GM19395 (cell line): ENCODE data around the gene UQCRHL.
"Not testable (repeated sequence)": the region's sequence is repeated elsewhere in the genome, so short reads cannot be mapped to it uniquely, and the experiment has no call there.

ENCODE experiments used
- ATAC-seq: cut with Tn5 transposase; IDR thresholded peaks from one replicate; pipeline ENCODE4 v1.9.1; 2021; ENCODE audit warnings: mild to moderate bottlenecking, moderate library complexity; ENCODE audit not compliant: unreplicated experiment

Gene UQCRHL

GRCh38 chr1:15807549-15807948 lies at the start of gene UQCRHL:
UQCRHL (minus strand) TSS chr1:15807649; CDS start chr1:15807649, 0 bp downstream.
- not testable (repeated sequence) for ATAC-seq

GRCh38 chr1:15856888-15857287 lies 49.4 kb upstream of the UQCRHL start:
- no peak for ATAC-seq

- ATAC-seq: no peak
Observed at GRCh38 chr1:15852828-15853302, 45.4 kb upstream of the UQCRHL start.

GRCh38 chr1:15852036-15852827 lies 44.8 kb upstream of the UQCRHL start:
- no peak for ATAC-seq

- ATAC-seq: no peak
Observed at GRCh38 chr1:15851210-15852035, 44.0 kb upstream of the UQCRHL start.

- no peak for ATAC-seq
Observed at GRCh38 chr1:15850471-15851001, 43.1 kb upstream of the UQCRHL start.

- no peak for ATAC-seq
Observed at GRCh38 chr1:15849775-15850324, 42.4 kb upstream of the UQCRHL start.

- no peak for ATAC-seq
Observed at GRCh38 chr1:15848929-15849774, 41.7 kb upstream of the UQCRHL start.

- ATAC-seq: peak; percentile 16
Observed at GRCh38 chr1:15848143-15848928, 40.9 kb upstream of the UQCRHL start.

- no peak for ATAC-seq
Observed at GRCh38 chr1:15847893-15848142, 40.4 kb upstream of the UQCRHL start.

- ATAC-seq: peak; percentile 55
Observed at GRCh38 chr1:15847100-15847892, 39.8 kb upstream of the UQCRHL start, which contains the start of gene SPEN. SPEN (plus strand) TSS chr1:15847707; CDS start chr1:15848068, 361 bp downstream.

GRCh38 chr1:15846056-15846455 lies 38.6 kb upstream of the UQCRHL start:
- not testable (repeated sequence) for ATAC-seq

- no peak for ATAC-seq
Observed at GRCh38 chr1:15843826-15844572, 36.5 kb upstream of the UQCRHL start.

GRCh38 chr1:15838721-15839120 lies 31.3 kb upstream of the UQCRHL start:
- ATAC-seq: no peak

GRCh38 chr1:15837931-15838330 lies 30.5 kb upstream of the UQCRHL start:
- no peak for ATAC-seq

GRCh38 chr1:15836772-15837669 lies 29.6 kb upstream of the UQCRHL start:
- no peak for ATAC-seq

GRCh38 chr1:15836511-15836771 lies 29.0 kb upstream of the UQCRHL start:
- ATAC-seq: not testable (repeated sequence)
